ENCODE measurements around the gene CD1C. TPM values are rescaled to one million over a fixed set of nuclear protein-coding genes. Genes with fewer than 3 reads are reported as not detected.

Gene CD1C
- total and polyA plus RNA-seq, 2 donors (not counting 1 experiment from before 2014, with no cell fraction given), result 7.4 to 96.8 TPM

GRCh38 chr1:158290321-158290844, 660 bp downstream of the CD1C start:
- peaks cover 0 to 2% (median 2%) of the 10 kb centered on the region in 3 donors for H3K9me3 ChIP-seq (ENCODE audit: control extremely low read depth in 1 of 3, control insufficient read depth in 2 of 3, insufficient read depth in 1 of 3, low read length in 2 of 3)
- no peaks in the 10 kb centered on the region for H3K27me3 Mint-ChIP-seq
- H3K4me2 ChIP-seq (replicated peaks; ENCODE audit: low read depth, low read length, poor library complexity, severe bottlenecking), result peak overlapping the region; percentile 70
- H3K36me3 ChIP-seq (replicated peaks in 1 of 2; ENCODE audit: control extremely low read depth in 1 of 2, control insufficient read depth in 1 of 2, extremely low read depth in 1 of 2, insufficient read depth in 2 of 2, low read length in 1 of 2), result peaks cover 5 to 17% of the 10 kb centered on the region in 2 experiments
- peaks cover 41% of the 10 kb centered on the region for H3K79me2 ChIP-seq (ENCODE audit: control insufficient read depth, insufficient read depth, low read length)
- intact Hi-C loops (cut with micrococcal nuclease), result no loop called here
- peak; percentile 44 for DNase-seq
- WGBS (ENCODE audit: insufficient coverage), result 27% methylated on average over 4 of the region's 5 CpGs
- peak overlapping the region; percentile 59 for H3K9ac ChIP-seq (ENCODE audit: low read length)
- H3K4me1 Mint-ChIP-seq, result peaks cover 38% of the 10 kb centered on the region
- no peak for ATAC-seq (ENCODE audit: low read depth)
- TF ChIP-seq EZH2 (IDR thresholded peaks at IDR 0.05; ENCODE audit: borderline replicate concordance, insufficient read depth, low read depth, low read length, poor library complexity, severe bottlenecking) (no peak), CTCF (IDR thresholded peaks at IDR 0.05) (no peak)
- H3K4me1 ChIP-seq (ENCODE audit: control insufficient read depth in 2 of 2, insufficient read depth in 2 of 2, low read length in 2 of 2), result peaks cover 85 to 86% of the 10 kb centered on the region in 2 donors
- H3K27ac ChIP-seq (ENCODE audit: low read length in 2 of 2), result peak overlapping the region; percentile 61 to 75
- POLR2A ChIA-PET, result no interaction called here
- CTCF ChIA-PET, result interaction anchor here (0.9 to 1.9 kb wide), 3 partner anchors 39 to 86 kb away, joined by 4 to 11 read pairs (median 7); no protein-coding TSS in a partner anchor
- peak overlapping the region; percentile 36 to 84 (median 44) for H3K4me3 ChIP-seq (ENCODE audit: control extremely low read depth in 1 of 5, extremely low read depth in 1 of 5, insufficient read depth in 1 of 5, low read depth in 2 of 5, low read length in 4 of 5)
- H3K4me3 Mint-ChIP-seq, result no peak overlapping the region
- H3K9me3 Mint-ChIP-seq (ENCODE audit: insufficient read depth), result no peaks in the 10 kb centered on the region
- no peaks in the 10 kb centered on the region for H4K20me1 ChIP-seq (ENCODE audit: control insufficient read depth, insufficient read depth, low read length, poor library complexity, severe bottlenecking)
- H3K27me3 ChIP-seq (replicated peaks in 1 of 4; ENCODE audit: control extremely low read depth in 1 of 4, control insufficient read depth in 3 of 4, insufficient read depth in 4 of 4, low read length in 3 of 4), result no peaks in the 10 kb centered on the region
- no peak overlapping the region for H3K27ac Mint-ChIP-seq
- H2AFZ ChIP-seq (ENCODE audit: insufficient read depth, low read depth, low read length, poor library complexity, severe bottlenecking), result peak overlapping the region; percentile 73

- H4K20me1 ChIP-seq (ENCODE audit: control insufficient read depth, insufficient read depth, low read length, poor library complexity, severe bottlenecking), result no peaks in the 10 kb centered on the region
- H3K27ac ChIP-seq (ENCODE audit: low read length in 2 of 2), result no peak overlapping the region
- no peak overlapping the region for H2AFZ ChIP-seq (ENCODE audit: insufficient read depth, low read depth, low read length, poor library complexity, severe bottlenecking)
- ATAC-seq (ENCODE audit: low read depth) (no peak), DNase-seq (no peak)
- Mint-ChIP-seq H3K4me3 (no peak overlapping the region), H3K4me1 (peaks cover 8% of the 10 kb centered on the region), H3K9me3 (ENCODE audit: insufficient read depth) (peaks cover 2% of the 10 kb centered on the region), H3K27ac (no peak overlapping the region), H3K27me3 (no peaks in the 10 kb centered on the region)
- TF ChIP-seq CTCF (IDR thresholded peaks at IDR 0.05), result no peak
- TF ChIP-seq EZH2 (IDR thresholded peaks at IDR 0.05; ENCODE audit: borderline replicate concordance, insufficient read depth, low read depth, low read length, poor library complexity, severe bottlenecking), result no peak
- intact Hi-C loops (cut with micrococcal nuclease), result no loop called here
- POLR2A ChIA-PET, result no interaction called here
- 100% methylated on average over 2 of the region's 2 CpGs for WGBS (ENCODE audit: insufficient coverage)
- peaks cover 2 to 15% (median 6%) of the 10 kb centered on the region in 3 donors for H3K9me3 ChIP-seq (ENCODE audit: control extremely low read depth in 1 of 3, control insufficient read depth in 2 of 3, insufficient read depth in 1 of 3, low read length in 2 of 3)
- H3K4me1 ChIP-seq (ENCODE audit: control insufficient read depth in 2 of 2, insufficient read depth in 2 of 2, low read length in 2 of 2), result peaks cover 34 to 37% of the 10 kb centered on the region in 2 donors
- H3K27me3 ChIP-seq (replicated peaks in 1 of 4; ENCODE audit: control extremely low read depth in 1 of 4, control insufficient read depth in 3 of 4, insufficient read depth in 4 of 4, low read length in 3 of 4), result no peaks in the 10 kb centered on the region
- H3K4me2 ChIP-seq (replicated peaks; ENCODE audit: low read depth, low read length, poor library complexity, severe bottlenecking), result no peak overlapping the region
- peaks cover 53% of the 10 kb centered on the region for H3K79me2 ChIP-seq (ENCODE audit: control insufficient read depth, insufficient read depth, low read length)
- H3K9ac ChIP-seq (ENCODE audit: low read length), result no peak overlapping the region
- H3K4me3 ChIP-seq (ENCODE audit: control extremely low read depth in 1 of 5, extremely low read depth in 1 of 5, insufficient read depth in 1 of 5, low read depth in 2 of 5, low read length in 4 of 5), result no peak overlapping the region
- CTCF ChIA-PET, result interaction anchor here (0.6 to 2.9 kb wide), 3 partner anchors 34 to 92 kb away, joined by 3 to 13 read pairs (median 3); no protein-coding TSS in a partner anchor
- peaks cover 5 to 17% of the 10 kb centered on the region in 2 experiments for H3K36me3 ChIP-seq (replicated peaks in 1 of 2; ENCODE audit: control extremely low read depth in 1 of 2, control insufficient read depth in 1 of 2, extremely low read depth in 1 of 2, insufficient read depth in 2 of 2, low read length in 1 of 2)
Measured at GRCh38 chr1:158295791-158296190, 6.1 kb downstream of the CD1C start.
